Testis (tissue), 2 donors: ENCODE measurements around the gene GLS2.

ENCODE experiments used
- POLR2A ChIP-seq: fragments of 450-650 bp; IDR thresholded peaks from one replicate; pipeline ENCODE4 v1.6.1; 2017; ENCODE audit warnings: antibody characterized with exemption, mild to moderate bottlenecking, moderate library complexity
- TF ChIP-seq, protein P1 (sequence below), 3 experiments: fragments of 450-650 bp in 2 of 3; fragments of 200-600 bp in 1 of 3; sonication (generic) in 1 of 3; IDR thresholded peaks; one replicate each; pipeline ENCODE4 v1.5.1; 2016 to 2019; ENCODE audit warnings: antibody characterized with exemption in 3 of 3, mild to moderate bottlenecking in 2 of 3, moderate library complexity in 1 of 3

DNA sequence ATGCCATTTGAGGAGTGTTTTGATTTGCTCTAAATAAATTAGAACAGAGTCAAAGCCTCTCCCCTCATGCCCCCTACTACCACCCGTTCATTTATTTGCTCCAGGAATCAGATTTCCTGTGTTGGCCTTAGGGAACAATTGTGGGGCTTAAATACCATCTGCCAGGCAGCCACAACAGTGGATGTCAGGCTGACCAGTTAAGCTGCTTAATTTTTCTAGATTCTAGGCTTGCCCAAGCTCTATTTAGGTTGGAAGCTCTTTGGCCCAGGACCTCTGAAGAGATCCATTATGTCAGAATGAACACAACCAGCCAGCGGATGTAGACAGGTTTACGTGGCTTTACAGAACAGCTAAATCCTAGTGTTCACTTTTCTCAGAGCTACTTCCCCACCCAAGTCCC is 37.7 kb downstream of the GLS2 start:
- TF ChIP-seq, protein P1, sequence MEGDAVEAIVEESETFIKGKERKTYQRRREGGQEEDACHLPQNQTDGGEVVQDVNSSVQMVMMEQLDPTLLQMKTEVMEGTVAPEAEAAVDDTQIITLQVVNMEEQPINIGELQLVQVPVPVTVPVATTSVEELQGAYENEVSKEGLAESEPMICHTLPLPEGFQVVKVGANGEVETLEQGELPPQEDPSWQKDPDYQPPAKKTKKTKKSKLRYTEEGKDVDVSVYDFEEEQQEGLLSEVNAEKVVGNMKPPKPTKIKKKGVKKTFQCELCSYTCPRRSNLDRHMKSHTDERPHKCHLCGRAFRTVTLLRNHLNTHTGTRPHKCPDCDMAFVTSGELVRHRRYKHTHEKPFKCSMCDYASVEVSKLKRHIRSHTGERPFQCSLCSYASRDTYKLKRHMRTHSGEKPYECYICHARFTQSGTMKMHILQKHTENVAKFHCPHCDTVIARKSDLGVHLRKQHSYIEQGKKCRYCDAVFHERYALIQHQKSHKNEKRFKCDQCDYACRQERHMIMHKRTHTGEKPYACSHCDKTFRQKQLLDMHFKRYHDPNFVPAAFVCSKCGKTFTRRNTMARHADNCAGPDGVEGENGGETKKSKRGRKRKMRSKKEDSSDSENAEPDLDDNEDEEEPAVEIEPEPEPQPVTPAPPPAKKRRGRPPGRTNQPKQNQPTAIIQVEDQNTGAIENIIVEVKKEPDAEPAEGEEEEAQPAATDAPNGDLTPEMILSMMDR (IDR thresholded peaks at IDR 0.05) = no peak
- TF ChIP-seq POLR2A = no peak
